ENCODE results near the gene PPARG. TPM values are rescaled to one million over a fixed set of nuclear protein-coding genes. Genes with fewer than 3 reads are reported as not detected.

Gene PPARG
- total and polyA plus RNA-seq, 2 donors (not counting 3 experiments of a cell fraction or from before 2014, with no cell fraction given): 0.15 to 1.3 TPM

GRCh38 chr3:12279591-12280326 is 9.1 kb upstream of the PPARG start:
- BruUV-seq (replicated peaks): no TSS peak
- ChIA-PET POLR2A (no interaction called here), CTCF (no interaction called here)
- H3K9me1 ChIP-seq (replicated peaks; ENCODE audit: control insufficient read depth, extremely low read depth, insufficient read depth, low read length): no peaks in the 10 kb centered on the region
- no peaks in the 10 kb centered on the region for H3K36me3 ChIP-seq (ENCODE audit: control insufficient read depth in 2 of 2, extremely low read depth in 1 of 2, insufficient read depth in 2 of 2, low read length in 2 of 2)
- TF ChIP-seq JUN (IDR thresholded peaks at IDR 0.05; ENCODE audit: borderline replicate concordance, insufficient read depth, insufficient read length, low read depth): no peak
- no peak for TF ChIP-seq MYC (IDR thresholded peaks at IDR 0.05; ENCODE audit: low read depth, low read length)
- no peak for TF ChIP-seq EZH2 (IDR thresholded peaks at IDR 0.05; ENCODE audit: borderline replicate concordance, low read depth, low read length, severe bottlenecking)
- no peak for TF ChIP-seq GATA2 (IDR thresholded peaks at IDR 0.05; ENCODE audit: insufficient read depth, insufficient read length, low read depth, low read length)
- no peak for TF ChIP-seq POLR2AphosphoS5 (IDR thresholded peaks at IDR 0.05; ENCODE audit: insufficient read depth, low read depth, low read length)
- no peak for TF ChIP-seq FOS (IDR thresholded peaks at IDR 0.05; ENCODE audit: borderline replicate concordance, insufficient read depth, low read length)
- TF ChIP-seq MAX (IDR thresholded peaks at IDR 0.05; ENCODE audit: insufficient read depth, insufficient read length): no peak
- no peak for TF ChIP-seq CTCF (IDR thresholded peaks at IDR 0.05; ENCODE audit: extremely low read depth in 1 of 2, insufficient read depth in 1 of 2, low read depth in 1 of 2, low read length in 2 of 2)
- no peak for TF ChIP-seq POLR2A (IDR thresholded peaks at IDR 0.05; ENCODE audit: low read depth, low read length)
- dilution Hi-C loops (cut with MboI; ENCODE audit: extremely low pct_ligation_motif_present, low sequenced_read_pairs) (no loop called here), intact Hi-C loops (cut with micrococcal nuclease) (no loop called here)
- H3K27ac ChIP-seq (ENCODE audit: insufficient read depth, low read depth, low read length): no peak overlapping the region
- FAIRE-seq (no peak), DNase-seq (ENCODE audit: low read depth, low spot score) (no peak)
- H3K27me3 ChIP-seq (ENCODE audit: control insufficient read depth in 2 of 2, insufficient read depth in 2 of 2, low read length in 2 of 2): peaks cover 2% of the 10 kb centered on the region in 2 experiments
- no peak overlapping the region for H3K9ac ChIP-seq (replicated peaks; ENCODE audit: extremely low read depth, insufficient read depth, low read length)
- no peaks in the 10 kb centered on the region for H3K79me2 ChIP-seq (ENCODE audit: control insufficient read depth, insufficient read depth, low read length)
- H3K9me3 ChIP-seq (replicated peaks; ENCODE audit: control insufficient read depth, insufficient read depth, low read length): no peaks in the 10 kb centered on the region
- no peak overlapping the region for H3K4me2 ChIP-seq (ENCODE audit: insufficient read depth, low read length)
- no peaks in the 10 kb centered on the region for H3K4me1 ChIP-seq (ENCODE audit: control insufficient read depth, extremely low read depth, insufficient read depth, low read length)
- no peak overlapping the region for H2AFZ ChIP-seq (ENCODE audit: low read depth, low read length)
- no peak overlapping the region for H3K4me3 ChIP-seq (replicated peaks in 1 of 3; ENCODE audit: insufficient read depth in 1 of 3, low read depth in 1 of 3, low read length in 3 of 3)
- H4K20me1 ChIP-seq (replicated peaks; ENCODE audit: control insufficient read depth, extremely low read depth, insufficient read depth, low read length): no peaks in the 10 kb centered on the region

Measured in endothelial cell of umbilical vein (primary cell).